K562 (cell line): ENCODE measurements around the gene IFT122. TPM values are rescaled to one million over a fixed set of nuclear protein-coding genes. Genes with fewer than 3 reads are reported as not detected.
"Not testable (repeated sequence)": the region's sequence is repeated elsewhere in the genome, so short reads cannot be mapped to it uniquely, and the experiment has no call there.

Experiments
- ATAC-seq: fragments of 200-7000 bp; cut with Tn5 transposase; 3 replicates; pipeline ENCODE4 v1.9.1; 2020; ENCODE audit warnings: moderate library complexity
- BruUV-seq: library from RNA; stranded (reverse); fragments of 400-500 nt; replicated peaks from 2 replicates; lab custom pipeline; 2021; lab: Mats Ljungman, UMichigan
- CTCF ChIA-PET: fragments of 300-600 bp; formaldehyde crosslinking; extraction: SDS; loops from one replicate; lab custom pipeline; 2021; ENCODE audit warnings: low intra/inter-chr PET ratio; lab: Yijun Ruan, JAX
- POLR2A ChIA-PET: fragments of 300-600, 350-650 bp; sonication (Branson Sonifier 250); formaldehyde crosslinking; extraction: SDS; loops from one replicate; lab custom pipeline; 2021; ENCODE audit warnings: antibody characterized with exemption, inconsistent platforms; lab: Yijun Ruan, JAX
- DNase-seq, 4 experiments: peaks; one replicate each; pipeline versions ENCODE4 v3.0.0 to v3.0.0-alpha.2; 2011 to 2018; ENCODE audit warnings: low spot score in 3 of 4, mixed read lengths in 3 of 4; ENCODE audit errors: extremely low read depth in 1 of 4
- FAIRE-seq: peaks from 2 replicates; lab custom pipeline; 2011; peaks lifted over from hg19 to GRCh38; lab: Jason Lieb, UNC
- H2AFZ ChIP-seq: 2 replicates; pipeline ENCODE4 v1.6.0; 2011; ENCODE audit warnings: low read depth, low read length, control low read depth, inconsistent platforms
- H3K27ac ChIP-seq: fragments of 200-600 bp; 3 replicates; pipeline ENCODE4 v1.8.0; 2011; ENCODE audit warnings: low read depth, mild to moderate bottlenecking, control low read depth, inconsistent platforms, low read length, moderate library complexity, mixed read lengths; ENCODE audit errors: extremely low read depth
- H3K27me3 ChIP-seq, 2 experiments: fragments of 300-600 bp in 1 of 2; 2 replicates in 1 of 2; 3 replicates in 1 of 2; pipeline versions ENCODE4 v1.6.0 to v1.8.0; 2011; ENCODE audit warnings: inconsistent platforms in 2 of 2, low read length in 2 of 2, mild to moderate bottlenecking in 1 of 2, mixed read lengths in 1 of 2, moderate library complexity in 1 of 2; ENCODE audit not compliant: control insufficient read depth in 2 of 2, insufficient read depth in 2 of 2
- H3K36me3 ChIP-seq: fragments of 300-600 bp; 3 replicates; pipeline ENCODE4 v1.8.0; 2011; ENCODE audit warnings: mild to moderate bottlenecking, low read length, inconsistent platforms; ENCODE audit not compliant: control insufficient read depth, insufficient read depth
- H3K4me1 ChIP-seq, 2 experiments: fragments of 200-600 bp in 1 of 2; replicated peaks in 1 of 2; 2 replicates in 1 of 2; 3 replicates in 1 of 2; pipeline versions ENCODE4 v1.5.1 to v1.8.0; 2011; ENCODE audit warnings: inconsistent platforms in 2 of 2, low read length in 2 of 2, mild to moderate bottlenecking in 1 of 2, mixed read lengths in 1 of 2, moderate library complexity in 1 of 2; ENCODE audit not compliant: control insufficient read depth in 2 of 2, insufficient read depth in 2 of 2
- H3K4me2 ChIP-seq: 2 replicates; pipeline ENCODE4 v1.6.1; 2011; ENCODE audit warnings: low read length, control low read depth, inconsistent platforms, mixed read lengths; ENCODE audit not compliant: insufficient read depth
- H3K4me3 ChIP-seq: fragments of 200-600 bp; sonication (generic), shearing (Covaris generic); 2 replicates; pipeline ENCODE4 v1.5.1; 2016; ENCODE audit warnings: control low read depth, inconsistent platforms
- H3K79me2 ChIP-seq: fragments of 200-600 bp; 3 replicates; pipeline ENCODE4 v1.8.0; 2011; ENCODE audit warnings: low read length, inconsistent platforms; ENCODE audit not compliant: control insufficient read depth, insufficient read depth
- H3K9ac ChIP-seq, 2 experiments: 2 replicates each; pipeline versions ENCODE4 v1.6.0 to v1.6.1; 2011; ENCODE audit warnings: low read depth in 2 of 2, low read length in 2 of 2, control low read depth in 1 of 2, inconsistent platforms in 1 of 2, mild to moderate bottlenecking in 1 of 2, mixed read lengths in 1 of 2; ENCODE audit not compliant: insufficient read depth in 1 of 2
- H3K9me1 ChIP-seq: one replicate; pipeline ENCODE4 v1.6.0; 2011; ENCODE audit warnings: inconsistent platforms, mild to moderate bottlenecking, low read length, moderate library complexity; ENCODE audit not compliant: control insufficient read depth, insufficient read depth
- H3K9me3 ChIP-seq: replicated peaks from 2 replicates; pipeline ENCODE4 v1.5.1; 2011; ENCODE audit warnings: low read depth, low read length, inconsistent platforms; ENCODE audit not compliant: control insufficient read depth, insufficient read depth
- H4K20me1 ChIP-seq: replicated peaks from 2 replicates; pipeline ENCODE4 v1.6.1; 2011; ENCODE audit warnings: low read length, inconsistent platforms, mixed read lengths; ENCODE audit not compliant: control insufficient read depth, insufficient read depth
- CTCF ChIP-seq, 3 experiments: IDR thresholded peaks in 2 of 3; conservative IDR thresholded peaks in 1 of 3; 2 replicates each; pipeline ENCODE4 v1.5.1; 2011 to 2012; ENCODE audit warnings: low read length in 3 of 3, mild to moderate bottlenecking in 3 of 3, control low read depth in 2 of 3, improper control_type of control experiment in 1 of 3, inconsistent platforms in 1 of 3, low read depth in 1 of 3, mixed read lengths in 1 of 3, moderate library complexity in 1 of 3; ENCODE audit not compliant: insufficient read depth in 2 of 3
- FOXK1 ChIP-seq: sonication (generic); formaldehyde crosslinking; IDR thresholded peaks from 2 replicates; pipeline ENCODE4 v1.8.0; 2022; ENCODE audit warnings: missing genetic modification reagents, mild to moderate bottlenecking, borderline replicate concordance
- HINFP ChIP-seq: fragments of 450-650 bp; conservative IDR thresholded peaks from 2 replicates; pipeline ENCODE4 v1.6.1; 2016; ENCODE audit warnings: missing genetic modification characterization, low read depth, mild to moderate bottlenecking, control low read depth, missing compliant biosample characterization
- MAZ ChIP-seq, 2 experiments: fragments of 450-650 bp in 1 of 2; sonication (generic) in 1 of 2; formaldehyde crosslinking; IDR thresholded peaks in 1 of 2; conservative IDR thresholded peaks in 1 of 2; 2 replicates each; pipeline versions ENCODE4 v1.4.0 to v1.5.0; 2020; ENCODE audit warnings: mild to moderate bottlenecking in 1 of 2, missing genetic modification reagents in 1 of 2
- MYBL2 ChIP-seq, 2 experiments: fragments of 450-650 bp in 1 of 2; sonication (generic) in 1 of 2; formaldehyde crosslinking in 1 of 2; IDR thresholded peaks; 2 replicates each; pipeline versions ENCODE4 v1.6.1 to v1.8.1; 2017 to 2022; ENCODE audit warnings: borderline replicate concordance in 1 of 2, inconsistent platforms in 1 of 2, low read depth in 1 of 2, mild to moderate bottlenecking in 1 of 2, missing genetic modification reagents in 1 of 2, moderate library complexity in 1 of 2
- MYC ChIP-seq, 2 experiments: fragments of 250-450 bp in 1 of 2; sonication (Bioruptor Pico) in 1 of 2; IDR thresholded peaks; 2 replicates each; pipeline versions ENCODE4 v1.5.1 to v1.6.1; 2012 to 2021; ENCODE audit warnings: low read depth in 2 of 2, borderline replicate concordance in 1 of 2, improper control_type of control experiment in 1 of 2, low read length in 1 of 2, mild to moderate bottlenecking in 1 of 2, moderate library complexity in 1 of 2
- SAP30 ChIP-seq: fragments of 200-600 bp; sonication (generic); IDR thresholded peaks from 2 replicates; pipeline ENCODE4 v1.6.1; 2012; ENCODE audit warnings: borderline replicate concordance, low read depth, mild to moderate bottlenecking, moderate library complexity, low read length, control low read depth, inconsistent platforms; ENCODE audit not compliant: insufficient read depth, poor library complexity, severe bottlenecking
- WGBS: fragments of 100-300 bp; shearing (Covaris generic); methylation state at CpG from one replicate; pipeline ENCODE4 v1.1.6; 2016; ENCODE audit warnings: low coverage, mixed read lengths; ENCODE audit not compliant: insufficient coverage; ENCODE audit errors: missing lambda C conversion rate; 5-methylcytosine and 5-hydroxymethylcytosine counted together
- in situ Hi-C: fragments of 300-500 bp; cut with MboI; formaldehyde crosslinking; loops from 4 replicates; pipeline ENCODE4 v1.15.0; 2018; ENCODE audit warnings: inconsistent platforms, mixed read lengths
- intact Hi-C: fragments of 100-400 bp; cut with micrococcal nuclease; formaldehyde crosslinking; loops from 2 replicates; pipeline ENCODE4 v1.14.2; 2022
- polyA plus RNA-seq, 8 experiments: library from polyadenylated mRNA; depleted of rRNA in 4 of 8; stranded (reverse) in 5 of 8; unstranded in 3 of 8; fragments of >200 nt; fragmentation: Nextera tagmentation in 2 of 8; fragmentation: Illumina TruSeq in 1 of 8; extraction: Ambion mirVana in 2 of 8; extraction: Trizol in 1 of 8; gene quantifications; 2 replicates each; pipeline versions ENCODE4 v1.2.1 to v1.2.3, GENCODE V29; 2011 to 2014; ENCODE audit warnings: inconsistent platforms in 1 of 8, missing spikeins in 1 of 8
- total RNA-seq, 7 experiments: library from RNA; depleted of rRNA in 6 of 7; stranded (reverse); fragments of >200 nt in 6 of 7; fragmentation: Illumina TruSeq in 2 of 7; extraction: Trizol in 2 of 7; gene quantifications; 2 replicates each; pipeline versions ENCODE4 v1.2.1 to v1.2.3, GENCODE V29; 2011 to 2021; ENCODE audit warnings: low replicate concordance in 1 of 7

IFT122 gene
- total and polyA plus RNA-seq, 9 of the 15 experiments (the other 6 are each of a cell fraction or from before 2014, with no cell fraction given): 2.4 to 11.5 (median 7.7) TPM

- H3K27ac ChIP-seq, H3K4me2 ChIP-seq, H3K9me3 ChIP-seq, H3K79me2 ChIP-seq, ATAC-seq, H3K9ac ChIP-seq, in situ Hi-C loops, H3K9me1 ChIP-seq, H4K20me1 ChIP-seq, H2AFZ ChIP-seq, intact Hi-C loops, POLR2A ChIA-PET, H3K36me3 ChIP-seq, FAIRE-seq, H3K4me1 ChIP-seq, H3K27me3 ChIP-seq, H3K4me3 ChIP-seq, DNase-seq, BruUV-seq: not testable (repeated sequence)
- WGBS: 60% methylated on average over 7 of the region's 10 CpGs
- CTCF ChIA-PET: interaction anchor here (0.8 to 1.1 kb wide), 2 partner anchors 139 to 340 kb away, joined by 4 to 7 read pairs; no protein-coding TSS in a partner anchor
Observed at GRCh38 chr3:129489258-129489657, 49.2 kb downstream of the IFT122 start.

GRCh38 chr3:129490273-129490675 lies 50.2 kb downstream of the IFT122 start:
- Histone ChIP-seq H2AFZ (peak overlapping the region; percentile 40; the same call in 1 of the 2 replicates), H3K9me1 (no peaks in the 10 kb centered on the region), H3K9ac (no peak overlapping the region), H3K79me2 (no peaks in the 10 kb centered on the region), H4K20me1 (no peaks in the 10 kb centered on the region), H3K36me3 (peaks cover 9% of the 10 kb centered on the region; the same call in 2 of the 3 replicates), H3K27me3 (no peaks in the 10 kb centered on the region), H3K4me2 (no peak overlapping the region), H3K4me3 (no peak overlapping the region), H3K9me3 (no peaks in the 10 kb centered on the region), H3K4me1 (peaks cover 2 to 6% of the 10 kb centered on the region in 2 experiments; a peak in 3 of 5 replicates), H3K27ac (peak overlapping the region; percentile 40; the same call in 1 of the 3 replicates)
- in situ Hi-C loops: loop anchor here (10.0 kb wide), 1 partner anchor 445 kb away; no protein-coding TSS in a partner anchor
- 20% methylated on average over 5 of the region's 5 CpGs for WGBS
- DNase-seq: peak; percentile 72 to 84 (median 78)
- peak; percentile 97 for FAIRE-seq
- intact Hi-C loops: loop anchor here (1.0 to 10.0 kb wide), 5 partner anchors 107 to 445 kb away; no protein-coding TSS in a partner anchor
- CTCF ChIA-PET: interaction anchor here (0.7 to 1.1 kb wide), 4 partner anchors 138 to 339 kb away, joined by 3 to 7 read pairs (median 4); no protein-coding TSS in a partner anchor
- POLR2A ChIA-PET: interaction anchor here (0.6 to 1.4 kb wide), 3 partner anchors 50 to 339 kb away, joined by 3 to 4 read pairs (median 3); partner anchors contain the start of genes IFT122 and MBD4
- ATAC-seq: peak; percentile 100
- BruUV-seq: no TSS peak
- TF ChIP-seq MAZ (CRISPR knock-in tag; conservative IDR thresholded peaks at IDR 0.05 in 1 of 2, IDR thresholded peaks at IDR 0.05 in 1 of 2) (peak in 1 of 2 experiments; percentile 71; a peak in 2 of 4 replicates), SAP30 (no peak), CTCF (IDR thresholded peaks at IDR 0.05 in 2 of 3, conservative IDR thresholded peaks at IDR 0.05 in 1 of 3; ENCODE audit: insufficient read depth in 2 of 3, low read depth in 1 of 3, low read length in 3 of 3) (peak; percentile 75 to 86 (median 82)), MYC (IDR thresholded peaks at IDR 0.05; ENCODE audit: low read depth, low read length) (0 out of 2 replicates have a peak, but pooled peaks have one; percentile 24), MYC (CRISPR knock-in tag; IDR thresholded peaks at IDR 0.05; ENCODE audit: borderline replicate concordance, low read depth) (no peak), FOXK1 (CRISPR knock-in tag) (no peak), HINFP (tag) (0 out of 2 replicates have a peak, but pooled peaks have one; percentile 24), MYBL2 (IDR thresholded peaks at IDR 0.05; ENCODE audit: low read depth) (no peak), MYBL2 (CRISPR knock-in tag; IDR thresholded peaks at IDR 0.05; ENCODE audit: borderline replicate concordance) (no peak)
